Measurements from ENCODE around the gene CMYA5.

- TF ChIP-seq CTCF (IDR thresholded peaks at IDR 0.05; ENCODE audit: low read length) (no peak), EZH2 (optimal IDR thresholded peaks at IDR 0.05; ENCODE audit: low read depth, low read length) (no peak)
These were observed 49.0 kb upstream of the CMYA5 start for GRCh38 chr5:79640571-79641055.

All from MM.1S (cell line).